ENCODE results near the gene ASB1.

Gene ASB1

DNA sequence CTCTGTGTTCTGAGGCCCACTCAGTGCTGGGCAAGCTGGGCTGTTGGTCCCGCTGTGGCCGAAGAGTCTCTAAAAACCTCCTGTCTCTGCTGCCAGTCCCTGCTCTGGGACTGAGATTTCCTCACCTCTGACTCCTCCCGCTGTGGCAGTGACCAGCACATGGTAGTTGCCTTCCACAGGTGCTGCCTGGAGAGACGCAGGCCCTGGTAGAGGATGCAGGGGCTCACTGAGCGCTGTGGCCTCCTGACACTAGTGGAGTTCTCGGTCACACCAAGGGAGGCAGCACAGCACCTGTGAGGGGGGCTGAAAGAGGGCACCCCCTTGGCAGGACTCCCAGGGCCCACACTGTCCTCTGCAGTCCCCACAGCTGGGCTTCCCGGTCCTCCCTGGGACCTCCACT lies 3.8 kb upstream of the ASB1 start:
- no peak overlapping the region for H3K4me2 ChIP-seq (ENCODE audit: low read depth, low read length, poor library complexity, severe bottlenecking)
- no peak overlapping the region for H3K9ac ChIP-seq (ENCODE audit: low read length)
- no peak overlapping the region for H3K27ac ChIP-seq (ENCODE audit: low read depth, low read length)

DNA sequence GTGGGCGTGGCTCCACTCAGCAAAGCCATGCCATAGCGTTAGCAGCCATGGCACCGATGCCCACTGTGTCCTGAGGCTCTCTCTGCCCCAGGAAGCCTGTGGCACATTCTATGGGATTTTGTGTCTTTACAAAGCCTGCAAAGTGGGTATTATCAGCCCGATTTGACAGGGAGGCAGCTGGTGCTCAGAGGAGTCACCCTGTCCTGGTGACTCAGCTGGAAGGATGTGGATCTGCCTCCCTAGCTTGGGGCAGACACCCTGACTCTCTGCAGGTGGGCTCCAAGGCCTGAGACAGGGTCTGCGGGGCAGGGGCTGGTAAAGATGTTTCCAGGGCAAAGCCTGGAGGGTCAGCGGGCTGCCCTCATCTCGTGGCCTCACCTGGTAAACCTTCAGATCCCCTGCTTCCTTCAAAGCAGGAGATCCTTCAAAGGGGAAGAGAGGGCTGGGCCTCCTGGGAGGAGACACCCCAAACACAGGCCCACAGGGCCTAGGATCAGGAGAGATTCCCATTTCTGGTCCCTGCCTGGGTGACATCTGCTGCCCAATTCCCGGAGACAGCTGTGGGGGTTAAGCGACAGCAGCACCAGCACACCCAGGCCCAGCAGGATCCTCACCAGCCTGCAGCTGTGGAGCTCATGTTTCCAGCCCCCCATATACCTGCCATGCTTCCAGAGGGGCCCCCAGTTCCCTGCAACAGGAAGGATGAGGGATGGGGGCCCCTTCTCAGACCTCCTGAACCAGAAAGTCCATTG lies 3.0 kb upstream of the ASB1 start:
- Histone ChIP-seq H3F3A (ENCODE audit: insufficient read depth) (0 out of 2 replicates have a peak, but pooled peaks cover 3% of the 10 kb centered on the region), H3K9ac (ENCODE audit: low read length) (no peak overlapping the region), H3K4me3 (ENCODE audit: insufficient read depth, low read length, poor library complexity, severe bottlenecking) (no peak overlapping the region), H3K36me3 (ENCODE audit: low read length) (no peaks in the 10 kb centered on the region), H3K27me3 (ENCODE audit: low read length) (no peaks in the 10 kb centered on the region), H3K4me2 (ENCODE audit: low read depth, low read length, poor library complexity, severe bottlenecking) (no peak overlapping the region), H3K9me3 (ENCODE audit: insufficient read depth, low read length) (no peaks in the 10 kb centered on the region), H3K27ac (ENCODE audit: low read depth, low read length) (no peak overlapping the region), H2AFZ (ENCODE audit: low read depth, low read length, severe bottlenecking) (no peak overlapping the region), H4K20me1 (ENCODE audit: low read depth, low read length) (no peaks in the 10 kb centered on the region), H3K79me2 (ENCODE audit: insufficient read depth, low read length) (peaks cover 19% of the 10 kb centered on the region), H3K9me2 (replicated peaks; ENCODE audit: insufficient read depth, low read length) (no peaks in the 10 kb centered on the region)
- no peak for TF ChIP-seq EZH2phosphoT487 (conservative IDR thresholded peaks at IDR 0.05; ENCODE audit: low read length)
- TF ChIP-seq, protein P1, sequence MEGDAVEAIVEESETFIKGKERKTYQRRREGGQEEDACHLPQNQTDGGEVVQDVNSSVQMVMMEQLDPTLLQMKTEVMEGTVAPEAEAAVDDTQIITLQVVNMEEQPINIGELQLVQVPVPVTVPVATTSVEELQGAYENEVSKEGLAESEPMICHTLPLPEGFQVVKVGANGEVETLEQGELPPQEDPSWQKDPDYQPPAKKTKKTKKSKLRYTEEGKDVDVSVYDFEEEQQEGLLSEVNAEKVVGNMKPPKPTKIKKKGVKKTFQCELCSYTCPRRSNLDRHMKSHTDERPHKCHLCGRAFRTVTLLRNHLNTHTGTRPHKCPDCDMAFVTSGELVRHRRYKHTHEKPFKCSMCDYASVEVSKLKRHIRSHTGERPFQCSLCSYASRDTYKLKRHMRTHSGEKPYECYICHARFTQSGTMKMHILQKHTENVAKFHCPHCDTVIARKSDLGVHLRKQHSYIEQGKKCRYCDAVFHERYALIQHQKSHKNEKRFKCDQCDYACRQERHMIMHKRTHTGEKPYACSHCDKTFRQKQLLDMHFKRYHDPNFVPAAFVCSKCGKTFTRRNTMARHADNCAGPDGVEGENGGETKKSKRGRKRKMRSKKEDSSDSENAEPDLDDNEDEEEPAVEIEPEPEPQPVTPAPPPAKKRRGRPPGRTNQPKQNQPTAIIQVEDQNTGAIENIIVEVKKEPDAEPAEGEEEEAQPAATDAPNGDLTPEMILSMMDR (IDR thresholded peaks at IDR 0.05; ENCODE audit: insufficient read depth, low read length, poor library complexity, severe bottlenecking): no peak

More for the DNA sequence above, 3.8 kb upstream of the ASB1 start:
- no peaks in the 10 kb centered on the region for H3K36me3 ChIP-seq (ENCODE audit: low read length)
- H3K27me3 ChIP-seq (ENCODE audit: low read length): no peaks in the 10 kb centered on the region
- no peaks in the 10 kb centered on the region for H3K9me3 ChIP-seq (ENCODE audit: insufficient read depth, low read length)
- H3K79me2 ChIP-seq (ENCODE audit: insufficient read depth, low read length): peaks cover 11% of the 10 kb centered on the region
- H4K20me1 ChIP-seq (ENCODE audit: low read depth, low read length): no peaks in the 10 kb centered on the region
- TF ChIP-seq EZH2phosphoT487 (conservative IDR thresholded peaks at IDR 0.05; ENCODE audit: low read length): no peak
- TF ChIP-seq, protein P1 (IDR thresholded peaks at IDR 0.05; ENCODE audit: insufficient read depth, low read length, poor library complexity, severe bottlenecking): no peak
- H3K4me3 ChIP-seq (ENCODE audit: insufficient read depth, low read length, poor library complexity, severe bottlenecking): no peak overlapping the region
- 0 out of 2 replicates have a peak, but pooled peaks cover 3% of the 10 kb centered on the region for H3F3A ChIP-seq (ENCODE audit: insufficient read depth)
- H2AFZ ChIP-seq (ENCODE audit: low read depth, low read length, severe bottlenecking): no peak overlapping the region
- H3K9me2 ChIP-seq (replicated peaks; ENCODE audit: insufficient read depth, low read length): no peaks in the 10 kb centered on the region

DNA sequence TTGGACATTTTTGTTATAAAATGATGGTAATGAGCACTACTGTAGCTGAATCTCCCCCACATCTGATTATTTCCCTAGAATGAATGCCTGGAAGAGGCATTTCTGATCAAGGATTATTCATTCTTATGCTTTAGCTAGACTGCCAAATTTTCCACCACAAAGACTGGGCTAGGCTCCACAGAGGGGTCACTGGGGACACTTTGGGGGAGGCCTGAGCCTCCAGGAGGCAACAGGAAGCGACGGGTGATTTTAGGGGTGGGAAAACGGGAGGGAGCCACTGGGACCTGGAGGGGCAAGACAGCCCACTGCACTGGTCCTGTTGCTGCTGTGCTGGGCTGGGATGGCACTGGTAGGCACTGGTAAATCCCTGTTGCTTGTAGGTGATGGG lies 2.4 kb upstream of the ASB1 start:
- Histone ChIP-seq H3K4me2 (ENCODE audit: low read depth, low read length, poor library complexity, severe bottlenecking) (no peak overlapping the region), H3K36me3 (ENCODE audit: low read length) (no peaks in the 10 kb centered on the region), H3F3A (ENCODE audit: insufficient read depth) (0 out of 2 replicates have a peak, but pooled peaks cover 3% of the 10 kb centered on the region), H3K79me2 (ENCODE audit: insufficient read depth, low read length) (peaks cover 24% of the 10 kb centered on the region), H3K9ac (ENCODE audit: low read length) (no peak overlapping the region), H3K4me3 (ENCODE audit: insufficient read depth, low read length, poor library complexity, severe bottlenecking) (no peak overlapping the region), H3K27ac (ENCODE audit: low read depth, low read length) (no peak overlapping the region), H4K20me1 (ENCODE audit: low read depth, low read length) (no peaks in the 10 kb centered on the region), H2AFZ (ENCODE audit: low read depth, low read length, severe bottlenecking) (no peak overlapping the region), H3K9me3 (ENCODE audit: insufficient read depth, low read length) (no peaks in the 10 kb centered on the region), H3K9me2 (replicated peaks; ENCODE audit: insufficient read depth, low read length) (no peaks in the 10 kb centered on the region), H3K27me3 (ENCODE audit: low read length) (no peaks in the 10 kb centered on the region)
- no peak for TF ChIP-seq EZH2phosphoT487 (conservative IDR thresholded peaks at IDR 0.05; ENCODE audit: low read length)
- TF ChIP-seq, protein P1 (IDR thresholded peaks at IDR 0.05; ENCODE audit: insufficient read depth, low read length, poor library complexity, severe bottlenecking): no peak

All from SU-DHL-6 (cell line).